Activated T-helper 1 cell treated with Interleukin-2 at 50 U/mL for 16 hours (primary cell): Measurements from ENCODE around the gene COQ3.
"Not testable (repeated sequence)": the region's sequence is repeated elsewhere in the genome, so short reads cannot be mapped to it uniquely, and the experiment has no call there.

Source experiments
- DNase-seq: peaks from one replicate; pipeline ENCODE4 v3.0.0-alpha.2; 2020; ENCODE audit warnings: low read depth

Gene COQ3

GRCh38 chr6:99384507-99384906, 9.5 kb downstream of the COQ3 start:
- no peak for DNase-seq

GRCh38 chr6:99378636-99379035, 15.4 kb downstream of the COQ3 start:
- no peak for DNase-seq

GRCh38 chr6:99369533-99369932, 24.5 kb downstream of the COQ3 start:
- no peak for DNase-seq

- no peak for DNase-seq
Observed at GRCh38 chr6:99366852-99367251, 27.1 kb downstream of the COQ3 start.

GRCh38 chr6:99364026-99364425, 30.0 kb downstream of the COQ3 start:
- DNase-seq = no peak

GRCh38 chr6:99362678-99363268, 31.2 kb downstream of the COQ3 start:
- no peak for DNase-seq

- no peak for DNase-seq
Observed at GRCh38 chr6:99359800-99360199, 34.2 kb downstream of the COQ3 start.

GRCh38 chr6:99356641-99357040, 37.4 kb downstream of the COQ3 start:
- no peak for DNase-seq

- no peak for DNase-seq
Observed at GRCh38 chr6:99354983-99355382, 39.0 kb downstream of the COQ3 start.

- DNase-seq = no peak
Observed at GRCh38 chr6:99353126-99353525, 40.9 kb downstream of the COQ3 start.

GRCh38 chr6:99350573-99350972, 43.4 kb downstream of the COQ3 start:
- no peak for DNase-seq

- DNase-seq = no peak
Observed at GRCh38 chr6:99349171-99350141, 44.5 kb downstream of the COQ3 start, which contains the start of gene FAXC. TSS of gene FAXC (minus strand) at chr6:99349674. CDS start at chr6:99349372, 302 bp downstream.

- no peak for DNase-seq
Observed at GRCh38 chr6:99348288-99349170, 45.5 kb downstream of the COQ3 start.

GRCh38 chr6:99347804-99348203, 46.2 kb downstream of the COQ3 start:
- DNase-seq = no peak

GRCh38 chr6:99346595-99346994, 47.4 kb downstream of the COQ3 start:
- no peak for DNase-seq

GRCh38 chr6:99345164-99345563, 48.8 kb downstream of the COQ3 start:
- no peak for DNase-seq

- no peak for DNase-seq
Observed at GRCh38 chr6:99344289-99344688, 49.7 kb downstream of the COQ3 start.

GRCh38 chr6:99341862-99342455, 52.0 kb downstream of the COQ3 start:
- no peak for DNase-seq

- no peak for DNase-seq
Observed at GRCh38 chr6:99338188-99338587, 55.8 kb downstream of the COQ3 start.

GRCh38 chr6:99335298-99335697, 58.7 kb downstream of the COQ3 start:
- not testable (repeated sequence) for DNase-seq

GRCh38 chr6:99334526-99335127, 59.4 kb downstream of the COQ3 start:
- DNase-seq = no peak
